GM19238 (cell line): ENCODE data around the gene OXER1.

Experiments
- DNase-seq: peaks from one replicate; pipeline ENCODE4 v3.0.0; 2011; ENCODE audit warnings: low spot score; ENCODE audit not compliant: insufficient read length

The OXER1 gene

GRCh38 chr2:42764096-42764495 is at the start of gene OXER1:
Gene OXER1, minus strand, starts transcription at chr2:42764135. Its CDS starts 73 bp downstream, at chr2:42764062.
- no peak for DNase-seq

GRCh38 chr2:42812899-42813479 is 49.1 kb upstream of the OXER1 start:
- DNase-seq = no peak

GRCh38 chr2:42810971-42811811 is 47.3 kb upstream of the OXER1 start:
- peak; percentile 42 for DNase-seq

GRCh38 chr2:42810121-42810970 is 46.4 kb upstream of the OXER1 start:
- DNase-seq = peak; percentile 86

- DNase-seq = peak; percentile 75
Measured at GRCh38 chr2:42809819-42810120, 45.8 kb upstream of the OXER1 start.

- no peak for DNase-seq
Measured at GRCh38 chr2:42809131-42809818, 45.3 kb upstream of the OXER1 start.

DNA sequence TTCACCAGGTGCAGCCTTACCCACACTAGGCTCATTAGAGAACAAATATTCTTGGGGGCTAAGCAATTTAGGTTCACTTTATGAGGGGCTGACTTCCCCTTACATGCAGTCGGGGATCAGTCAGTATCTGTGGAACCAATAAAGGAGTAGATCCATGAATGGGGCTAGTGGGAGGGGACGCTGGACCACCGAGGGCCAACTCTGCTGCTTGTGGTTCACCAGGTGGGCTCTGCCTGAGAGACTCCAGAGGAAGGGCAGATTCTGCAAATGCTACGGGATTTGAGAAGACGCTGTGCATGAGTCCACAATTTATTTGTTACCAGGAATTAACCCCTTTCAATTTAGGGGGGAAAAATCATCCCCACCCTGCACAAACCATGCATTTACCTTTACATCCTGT is 44.4 kb upstream of the OXER1 start:
- DNase-seq = no peak

DNA sequence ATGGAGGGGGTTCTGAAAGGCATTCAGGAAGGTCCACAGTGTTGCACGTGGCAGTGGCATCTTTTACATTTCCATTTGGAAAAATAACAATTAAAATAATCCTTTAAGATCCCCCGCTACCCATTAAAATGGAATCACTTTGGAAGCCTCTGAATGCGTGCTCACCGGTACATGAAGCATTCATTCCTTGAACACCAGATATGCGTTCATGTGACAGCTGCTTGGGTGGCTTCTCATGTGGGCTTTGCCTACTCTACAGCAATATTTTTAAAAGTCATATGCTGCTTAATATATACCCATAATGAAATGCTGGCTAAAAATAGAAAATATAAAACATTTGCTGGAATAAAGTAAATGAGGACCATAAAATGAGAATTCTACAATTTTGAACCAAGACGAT is 42.9 kb upstream of the OXER1 start:
- no peak for DNase-seq

DNA sequence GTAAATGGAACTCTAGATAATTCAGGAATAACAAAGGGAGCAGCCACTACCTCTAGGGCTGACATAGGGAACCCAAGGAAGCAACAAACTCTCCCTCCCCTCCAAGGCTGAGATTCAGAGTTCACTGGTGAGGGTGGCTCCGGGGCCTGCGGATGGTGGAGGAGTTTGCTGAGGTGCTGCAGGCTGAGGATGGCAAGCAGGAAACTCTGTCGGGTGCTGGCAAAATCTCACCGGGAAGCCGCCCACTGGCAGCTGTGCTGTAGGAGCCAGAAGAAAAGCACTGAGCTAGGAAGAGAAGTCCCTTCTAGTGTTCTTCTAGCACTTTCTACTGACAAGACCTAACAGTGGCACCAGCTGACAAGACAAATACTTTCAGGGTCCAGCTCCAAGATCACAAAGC is 41.0 kb upstream of the OXER1 start:
- no peak for DNase-seq

DNA sequence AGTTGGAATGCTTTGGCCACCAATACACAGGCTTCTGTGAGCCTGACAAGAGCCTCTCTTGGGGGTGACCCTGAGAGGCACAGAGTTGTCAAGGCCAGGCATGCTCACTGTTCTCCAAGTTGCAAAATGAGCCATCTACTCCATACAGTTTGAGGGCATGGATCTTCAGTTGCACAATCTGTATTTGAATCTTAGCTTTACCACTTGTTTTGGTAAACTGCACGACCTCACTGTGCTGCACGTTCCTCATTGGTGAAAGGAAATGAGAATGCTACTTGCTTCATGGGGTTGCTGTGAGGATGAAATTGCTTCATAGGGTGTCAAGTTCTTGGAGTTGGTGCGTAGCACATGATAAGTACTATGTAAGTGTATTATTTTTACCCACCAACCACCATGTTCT is 40.4 kb upstream of the OXER1 start:
- no peak for DNase-seq

GRCh38 chr2:42802150-42802549 is 38.2 kb upstream of the OXER1 start:
- DNase-seq = no peak

DNA sequence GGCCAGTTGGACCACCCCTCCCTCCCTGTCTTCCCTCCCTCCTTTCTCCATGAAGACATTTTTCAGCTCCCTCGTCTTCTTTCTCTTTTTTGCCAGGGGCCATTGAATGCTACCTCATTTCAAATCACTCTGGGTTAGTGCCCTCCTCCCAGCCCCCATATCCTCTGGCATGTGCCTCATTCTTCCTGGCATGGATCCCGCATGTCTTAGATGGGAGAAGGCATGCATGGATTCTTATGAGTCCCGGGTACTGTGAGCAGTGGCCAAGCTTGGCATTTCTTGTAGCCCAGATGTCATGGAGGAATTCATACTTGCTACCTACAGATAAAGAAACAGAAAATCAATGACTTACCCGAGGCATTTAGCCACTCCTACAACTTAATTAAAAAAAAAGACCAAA is 37.4 kb upstream of the OXER1 start:
- DNase-seq = no peak

GRCh38 chr2:42800981-42801380 is 37.0 kb upstream of the OXER1 start:
- no peak for DNase-seq

GRCh38 chr2:42800461-42800962 is 36.6 kb upstream of the OXER1 start:
- no peak for DNase-seq

DNA sequence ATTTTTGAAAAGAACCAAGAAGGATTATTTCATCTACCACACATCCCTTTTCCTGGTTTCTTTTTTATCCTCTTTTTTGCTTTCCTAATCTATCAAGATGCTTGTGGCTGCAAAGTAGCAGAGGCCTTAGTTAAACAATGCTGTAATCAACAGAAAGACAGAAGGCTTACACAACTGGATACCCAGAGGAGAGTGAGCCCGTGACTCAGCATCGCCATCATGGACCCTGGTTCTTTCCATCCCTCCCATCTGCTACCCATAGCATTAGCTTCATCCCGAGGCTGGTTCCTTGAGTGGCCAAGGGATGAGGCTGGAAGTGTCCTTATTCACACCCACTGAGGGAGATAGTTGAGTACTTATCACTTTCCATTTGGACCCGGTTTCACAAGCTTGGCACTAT is 35.9 kb upstream of the OXER1 start:
- DNase-seq = no peak

DNA sequence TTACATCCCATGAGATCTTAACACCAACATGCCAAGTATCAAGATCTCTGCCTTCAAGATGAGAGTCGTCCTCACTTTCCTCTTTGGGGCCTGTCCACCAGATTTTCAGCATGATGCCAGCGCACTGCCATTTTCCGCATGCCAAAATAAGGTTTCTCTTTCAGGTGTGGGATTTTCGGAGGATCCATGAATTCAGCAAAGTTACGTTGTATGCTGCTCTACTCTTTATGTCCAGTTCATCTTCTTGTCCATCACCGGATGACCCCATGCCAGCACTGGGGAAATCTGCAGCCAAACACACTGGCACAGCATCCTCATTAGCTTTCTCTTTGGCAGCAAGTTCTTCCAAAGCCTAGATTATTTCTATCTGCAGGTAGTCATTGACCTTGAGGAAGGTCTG is 33.3 kb upstream of the OXER1 start:
- DNase-seq = no peak

- DNase-seq = no peak
Measured at GRCh38 chr2:42796427-42797248, 32.7 kb upstream of the OXER1 start.

DNA sequence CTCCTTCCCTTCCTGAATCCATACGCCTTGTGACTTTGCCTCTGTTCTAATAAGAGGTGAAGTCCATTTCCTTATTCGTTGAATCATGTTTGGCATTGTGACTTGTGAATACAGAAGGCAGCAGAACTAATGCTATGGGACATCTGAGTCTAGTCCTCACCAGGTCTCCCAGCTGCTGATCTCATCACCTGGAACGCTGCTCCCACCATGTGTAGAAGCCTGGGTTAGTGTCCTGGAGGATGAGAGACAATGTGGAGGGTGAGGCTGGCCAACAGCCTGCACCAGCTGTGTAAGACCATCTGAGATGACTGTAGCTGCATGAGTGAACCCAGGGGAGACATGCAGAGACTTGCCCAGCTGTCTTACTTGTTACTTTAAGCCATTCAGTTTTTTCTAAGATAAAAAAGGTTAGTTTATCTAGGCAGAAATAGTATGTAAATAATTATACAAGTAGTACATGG is 31.9 kb upstream of the OXER1 start:
- DNase-seq = no peak

DNA sequence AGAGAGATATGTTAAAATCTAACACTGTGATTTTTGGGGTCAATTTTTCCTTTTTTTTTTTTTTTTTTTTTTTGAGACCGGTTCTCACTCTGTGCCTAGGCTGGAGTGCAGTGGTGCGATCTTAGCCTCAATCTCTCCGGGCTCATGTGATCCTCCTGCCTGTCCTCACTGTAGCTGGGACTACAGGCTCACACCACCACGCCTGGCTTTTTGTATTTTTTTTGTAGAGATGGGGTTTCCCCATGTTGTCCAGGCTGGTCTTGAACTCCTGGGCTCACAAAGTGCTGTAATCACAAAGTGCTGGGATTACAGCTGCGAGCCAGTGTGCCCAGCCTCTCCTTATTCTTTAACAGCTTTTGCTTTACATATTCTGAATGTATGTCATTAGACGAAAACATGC is 31.3 kb upstream of the OXER1 start:
- DNase-seq = no peak

- DNase-seq = no peak
Measured at GRCh38 chr2:42794271-42795046, 30.5 kb upstream of the OXER1 start.
